AG09309 (cell line): ENCODE measurements around the gene ATP6V0B.

ENCODE experiments used
- DNase-seq: peaks from one replicate; pipeline ENCODE4 v3.0.0-alpha.2; 2010; ENCODE audit warnings: low read depth
- H3K4me3 ChIP-seq: 2 replicates; pipeline ENCODE4 v1.5.1; 2011; ENCODE audit warnings: mild to moderate bottlenecking, low read depth, low read length, moderate library complexity; ENCODE audit not compliant: control insufficient read depth
- CTCF ChIP-seq: IDR thresholded peaks from 2 replicates; pipeline ENCODE4 v1.5.1; 2011; ENCODE audit warnings: mild to moderate bottlenecking, low read depth, low read length, inconsistent platforms; ENCODE audit not compliant: insufficient read depth, control insufficient read depth; ENCODE audit errors: missing control alignments

Gene ATP6V0B

GRCh38 chr1:43969416-43969745 is 5.4 kb upstream of the ATP6V0B start:
- no peak for TF ChIP-seq CTCF
- no peak overlapping the region for H3K4me3 ChIP-seq
- DNase-seq, result no peak

GRCh38 chr1:43969746-43970466 is 4.9 kb upstream of the ATP6V0B start, which contains the start of gene DPH2:
DPH2 (plus strand) TSS chr1:43970010; CDS start chr1:43970176, 166 bp downstream.
- peak within 1 kb of the TSS; percentile 71 for H3K4me3 ChIP-seq
- TF ChIP-seq CTCF, result peak; percentile 6
- peak; percentile 86 for DNase-seq

- DNase-seq, result no peak
- H3K4me3 ChIP-seq, result peak overlapping the region; percentile 71
- no peak for TF ChIP-seq CTCF
Measured at GRCh38 chr1:43970502-43970901, 4.3 kb upstream of the ATP6V0B start.

GRCh38 chr1:43970911-43971310 is 3.8 kb upstream of the ATP6V0B start:
- H3K4me3 ChIP-seq, result peak overlapping the region; percentile 71
- DNase-seq, result no peak
- no peak for TF ChIP-seq CTCF

- H3K4me3 ChIP-seq, result no peak overlapping the region
- TF ChIP-seq CTCF, result no peak
- DNase-seq, result no peak
Measured at GRCh38 chr1:43971336-43971980, 3.3 kb upstream of the ATP6V0B start.

GRCh38 chr1:43973981-43974442 is 748 bp upstream of the ATP6V0B start:
- no peak for DNase-seq
- peak overlapping the region; percentile 93 for H3K4me3 ChIP-seq
- no peak for TF ChIP-seq CTCF
